Measurements from ENCODE around the gene NR3C1.

The NR3C1 gene

DNA sequence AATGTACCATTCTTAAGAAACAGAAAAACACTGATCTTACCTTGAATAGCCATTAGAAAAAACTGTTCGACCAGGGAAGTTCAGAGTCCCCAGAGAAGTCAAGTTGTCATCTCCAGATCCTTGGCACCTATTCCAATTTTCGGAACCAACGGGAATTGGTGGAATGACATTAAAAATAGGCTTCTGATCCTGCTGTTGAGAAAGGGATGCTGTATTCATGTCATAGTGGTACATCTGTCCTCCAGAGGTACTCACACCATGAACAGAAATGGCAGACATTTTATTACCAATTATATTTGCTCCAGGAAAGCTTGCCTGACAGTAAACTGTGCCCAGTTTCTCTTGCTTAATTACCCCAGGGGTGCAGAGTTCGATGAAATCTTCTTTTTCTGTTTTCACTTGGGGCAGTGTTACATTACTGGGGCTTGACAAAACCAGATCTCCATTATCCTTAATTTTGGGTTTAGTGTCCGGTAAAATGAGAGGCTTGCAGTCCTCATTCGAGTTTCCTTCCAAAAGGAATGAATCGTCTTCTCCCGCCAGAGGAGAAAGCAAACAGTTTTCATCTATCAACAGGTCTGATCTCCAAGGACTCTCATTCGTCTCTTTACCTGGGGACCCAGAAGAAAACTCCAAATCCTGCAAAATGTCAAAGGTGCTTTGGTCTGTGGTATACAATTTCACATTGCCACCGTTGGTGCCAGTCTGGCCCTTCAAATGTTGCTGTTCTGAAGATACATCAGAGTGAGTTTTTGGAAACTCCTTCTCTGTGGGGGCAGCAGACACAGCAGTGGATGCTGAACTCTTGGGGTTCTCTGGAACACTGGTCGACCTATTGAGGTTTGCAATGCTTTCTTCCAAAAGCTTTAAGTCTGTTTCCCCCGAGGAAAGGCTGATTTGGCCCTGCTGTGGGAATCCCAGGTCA lies 3.6 kb downstream of the NR3C1 start:
- no peak for DNase-seq (ENCODE audit: low read depth in 2 of 3, low spot score in 1 of 3)

- no peak for DNase-seq (ENCODE audit: low read depth in 2 of 3, low spot score in 1 of 3)
These were observed 4.8 kb downstream of the NR3C1 start for GRCh38 chr5:143398451-143399237.

GRCh38 chr5:143398053-143398355 lies 5.5 kb downstream of the NR3C1 start:
- DNase-seq (ENCODE audit: low read depth in 2 of 3, low spot score in 1 of 3): no peak

GRCh38 chr5:143397302-143398052 lies 6.0 kb downstream of the NR3C1 start:
- no peak for DNase-seq (ENCODE audit: low read depth in 2 of 3, low spot score in 1 of 3)

DNA sequence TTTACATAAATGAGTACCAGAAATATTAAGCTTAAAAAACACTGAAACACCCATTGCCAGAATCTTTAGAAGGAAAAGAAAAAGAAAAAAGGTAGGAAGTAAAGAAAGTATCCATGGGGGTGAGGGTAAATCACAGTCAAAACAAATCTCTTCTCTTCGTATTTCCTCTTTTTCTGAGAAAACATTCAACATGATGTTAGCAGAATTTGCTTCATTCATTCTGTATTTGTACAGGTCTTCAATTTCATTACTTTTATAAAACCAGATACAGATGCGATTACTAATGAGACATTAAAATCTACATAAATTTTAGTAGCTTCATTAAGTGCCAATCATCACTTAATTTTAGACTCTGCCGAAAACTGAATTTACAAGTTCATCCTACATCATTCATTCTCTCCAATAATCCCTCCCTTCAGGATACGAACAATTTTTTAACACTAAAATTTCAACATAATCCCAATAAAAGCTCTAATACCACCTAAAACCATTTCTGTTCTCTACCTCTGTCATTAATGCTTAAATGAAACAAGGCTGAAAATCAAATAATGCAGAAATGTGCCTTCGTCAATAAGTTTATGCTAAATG lies 7.0 kb downstream of the NR3C1 start:
- no peak for DNase-seq (ENCODE audit: low read depth in 2 of 3, low spot score in 1 of 3)

- no peak for DNase-seq (ENCODE audit: low read depth in 2 of 3, low spot score in 1 of 3)
These were observed 7.7 kb downstream of the NR3C1 start for GRCh38 chr5:143395638-143396352.

DNA sequence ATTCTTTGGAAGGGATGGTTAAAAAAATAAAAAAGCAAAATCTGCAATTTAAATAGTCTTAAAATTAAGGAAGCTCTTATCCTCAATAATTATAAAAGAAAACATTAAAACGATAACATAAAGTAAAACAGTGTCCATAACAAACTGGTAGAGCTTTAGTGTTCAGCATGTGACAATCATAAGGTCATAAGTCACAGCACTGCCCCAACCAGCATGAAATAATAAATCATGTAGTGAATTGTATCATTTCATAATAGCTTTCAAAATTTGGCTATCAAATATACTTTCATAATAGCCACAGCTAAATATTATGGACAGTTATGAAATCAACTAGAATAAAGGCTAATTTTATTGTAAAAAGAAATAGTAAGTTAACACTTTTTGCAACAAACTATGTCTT lies 10.0 kb downstream of the NR3C1 start:
- no peak for DNase-seq (ENCODE audit: low read depth in 2 of 3, low spot score in 1 of 3)

DNA sequence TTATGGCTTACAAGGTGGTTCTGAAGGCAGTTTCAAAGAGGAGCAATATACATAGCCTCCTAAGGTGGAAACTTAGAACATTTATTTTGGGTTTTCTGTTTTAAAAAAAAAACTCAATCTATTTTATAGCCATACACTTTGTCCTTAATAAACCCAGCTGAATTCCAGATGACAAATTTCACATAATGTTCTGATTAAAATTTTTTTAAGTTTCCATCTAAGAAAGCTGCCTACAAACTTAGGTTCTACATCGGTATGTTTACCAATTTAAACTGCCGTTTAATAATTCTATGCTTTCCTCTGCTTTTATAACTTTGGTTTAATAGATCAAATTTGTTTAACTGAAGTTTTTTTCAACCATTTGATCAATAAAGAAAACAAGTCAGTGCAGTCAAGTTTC lies 12.5 kb downstream of the NR3C1 start:
- DNase-seq (ENCODE audit: low read depth in 2 of 3, low spot score in 1 of 3): no peak

DNA sequence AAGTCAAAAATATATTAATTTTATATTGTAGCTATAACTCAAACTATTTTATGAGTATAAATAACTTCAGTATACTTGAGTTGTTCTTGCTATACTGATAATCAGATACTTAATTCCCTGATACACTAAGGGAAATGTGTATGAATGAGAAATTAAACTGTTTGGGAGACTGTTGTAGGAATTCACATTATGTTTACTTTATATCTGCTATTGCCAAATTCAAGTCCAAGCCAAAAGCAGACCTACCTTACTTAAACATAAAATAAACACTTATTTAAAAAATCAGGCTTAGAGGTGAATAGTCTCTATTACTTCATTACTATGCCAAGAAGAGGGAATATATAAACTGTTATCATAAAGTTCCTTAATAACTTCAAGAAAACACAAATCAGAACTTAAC lies 13.2 kb downstream of the NR3C1 start:
- DNase-seq (ENCODE audit: low read depth in 2 of 3, low spot score in 1 of 3): no peak

GRCh38 chr5:143386725-143387124 lies 16.8 kb downstream of the NR3C1 start:
- no peak for DNase-seq (ENCODE audit: low read depth in 2 of 3, low spot score in 1 of 3)

DNA sequence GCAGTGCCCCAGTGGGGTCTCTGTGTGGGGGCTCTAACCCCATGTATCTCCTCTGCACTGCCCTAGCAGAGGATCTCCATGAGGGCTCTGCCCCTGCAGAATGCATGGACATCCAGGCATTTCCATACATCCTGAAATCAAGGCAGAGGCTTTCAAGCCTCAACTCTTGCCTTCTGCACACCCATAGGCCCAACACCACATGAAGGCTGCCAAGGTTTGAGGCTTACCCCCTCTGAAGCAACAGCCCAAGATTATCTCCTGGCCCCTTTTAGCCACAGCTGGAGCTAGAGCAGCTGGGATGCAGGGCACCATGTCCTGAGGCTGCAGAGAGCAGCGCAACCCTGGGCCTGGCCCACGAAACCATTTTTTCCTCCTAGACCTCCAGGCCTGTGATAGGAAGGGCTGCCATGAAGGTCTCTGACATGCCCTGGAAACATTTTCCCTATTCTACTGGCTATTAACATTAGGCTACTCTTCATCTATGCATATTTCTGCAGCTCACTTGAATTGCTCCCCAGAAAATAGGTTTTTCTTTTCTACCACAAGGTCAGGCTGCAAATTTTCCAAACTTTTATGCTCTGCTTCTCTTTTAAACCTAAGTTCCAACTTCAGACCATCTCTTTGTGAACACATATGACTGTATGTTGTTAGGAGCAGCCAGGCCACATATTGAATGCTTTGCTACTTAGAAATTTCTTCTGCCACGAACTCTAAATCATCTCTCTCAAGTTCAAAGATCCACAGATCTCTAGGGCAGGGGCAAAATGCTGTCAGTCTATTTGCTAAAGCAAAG lies 18.4 kb downstream of the NR3C1 start:
- no peak for DNase-seq (ENCODE audit: low read depth in 2 of 3, low spot score in 1 of 3)

DNA sequence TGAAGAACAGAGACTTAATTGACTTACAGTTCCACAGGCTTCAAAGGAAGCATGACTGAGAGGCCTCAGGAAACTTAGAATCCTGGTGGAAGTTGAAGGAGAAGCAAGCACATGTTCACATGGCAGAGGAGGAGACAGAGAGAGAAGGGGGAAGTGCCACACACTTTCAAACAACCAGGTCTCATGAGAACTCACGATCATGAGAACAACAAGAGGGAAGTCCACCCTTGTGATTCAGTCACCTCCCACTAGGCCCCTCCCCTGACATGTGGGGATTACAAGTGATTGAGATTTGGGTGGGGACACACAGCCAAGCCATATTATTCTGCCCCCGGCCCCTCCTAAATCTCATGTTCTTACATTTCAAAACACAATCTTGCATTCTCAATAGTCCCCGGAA lies 19.5 kb downstream of the NR3C1 start:
- no peak for DNase-seq (ENCODE audit: low read depth in 2 of 3, low spot score in 1 of 3)

GRCh38 chr5:143379606-143380005 lies 23.9 kb downstream of the NR3C1 start:
- DNase-seq (ENCODE audit: low read depth in 2 of 3, low spot score in 1 of 3): no peak

GRCh38 chr5:143376911-143377813 lies 26.3 kb downstream of the NR3C1 start:
- no peak for DNase-seq (ENCODE audit: low read depth in 2 of 3, low spot score in 1 of 3)

GRCh38 chr5:143376195-143376779 lies 27.2 kb downstream of the NR3C1 start:
- DNase-seq (ENCODE audit: low read depth in 2 of 3, low spot score in 1 of 3): no peak

- no peak for DNase-seq (ENCODE audit: low read depth in 2 of 3, low spot score in 1 of 3)
These were observed 28.8 kb downstream of the NR3C1 start for GRCh38 chr5:143374496-143375217.

- no peak for DNase-seq (ENCODE audit: low read depth in 2 of 3, low spot score in 1 of 3)
These were observed 30.4 kb downstream of the NR3C1 start for GRCh38 chr5:143373076-143373475.
